ENCODE data around the gene PTPRD.

The PTPRD gene

GRCh38 chr9:10146517-10147331, 466.1 kb downstream of the PTPRD start:
- DNase-seq: no peak

- no peak for DNase-seq
These were observed 468.4 kb downstream of the PTPRD start for GRCh38 chr9:10144355-10144754.

- no peak for DNase-seq
These were observed 477.2 kb downstream of the PTPRD start for GRCh38 chr9:10135553-10135952.

GRCh38 chr9:10134266-10134665, 478.5 kb downstream of the PTPRD start:
- no peak for DNase-seq

- DNase-seq: no peak
These were observed 482.6 kb downstream of the PTPRD start for GRCh38 chr9:10130061-10130675.

GRCh38 chr9:10127867-10128266, 484.9 kb downstream of the PTPRD start:
- no peak for DNase-seq

GRCh38 chr9:10112798-10113197, 500.0 kb downstream of the PTPRD start:
- DNase-seq: no peak

GRCh38 chr9:10112070-10112469, 500.7 kb downstream of the PTPRD start:
- no peak for DNase-seq

- no peak for DNase-seq
These were observed 504.0 kb downstream of the PTPRD start for GRCh38 chr9:10108815-10109214.

- DNase-seq: no peak
These were observed 508.0 kb downstream of the PTPRD start for GRCh38 chr9:10104774-10105173.

GRCh38 chr9:10095208-10095607, 517.6 kb downstream of the PTPRD start:
- no peak for DNase-seq

GRCh38 chr9:10094563-10094962, 518.2 kb downstream of the PTPRD start:
- no peak for DNase-seq

- DNase-seq: no peak
These were observed 532.8 kb downstream of the PTPRD start for GRCh38 chr9:10080012-10080411.

GRCh38 chr9:10079284-10079964, 533.4 kb downstream of the PTPRD start:
- DNase-seq: no peak

- DNase-seq: no peak
These were observed 541.2 kb downstream of the PTPRD start for GRCh38 chr9:10071579-10071978.

GRCh38 chr9:10062629-10063395, 550.0 kb downstream of the PTPRD start:
- no peak for DNase-seq

- peak; percentile 43 for DNase-seq
These were observed 553.8 kb downstream of the PTPRD start for GRCh38 chr9:10059044-10059443.

- DNase-seq: no peak
These were observed 556.9 kb downstream of the PTPRD start for GRCh38 chr9:10055886-10056395.

GRCh38 chr9:10054456-10054855, 558.3 kb downstream of the PTPRD start:
- no peak for DNase-seq

GRCh38 chr9:10052916-10053315, 559.9 kb downstream of the PTPRD start:
- DNase-seq: no peak

- no peak for DNase-seq
These were observed 560.6 kb downstream of the PTPRD start for GRCh38 chr9:10052181-10052580.

- DNase-seq: no peak
These were observed 562.8 kb downstream of the PTPRD start for GRCh38 chr9:10050016-10050415.

- DNase-seq: no peak
These were observed 563.8 kb downstream of the PTPRD start for GRCh38 chr9:10048994-10049393.
